ENCODE data around the gene HNRNPAB.
"Not testable (repeated sequence)": the region's sequence is repeated elsewhere in the genome, so short reads cannot be mapped to it uniquely, and the experiment has no call there.

Gene HNRNPAB

DNA sequence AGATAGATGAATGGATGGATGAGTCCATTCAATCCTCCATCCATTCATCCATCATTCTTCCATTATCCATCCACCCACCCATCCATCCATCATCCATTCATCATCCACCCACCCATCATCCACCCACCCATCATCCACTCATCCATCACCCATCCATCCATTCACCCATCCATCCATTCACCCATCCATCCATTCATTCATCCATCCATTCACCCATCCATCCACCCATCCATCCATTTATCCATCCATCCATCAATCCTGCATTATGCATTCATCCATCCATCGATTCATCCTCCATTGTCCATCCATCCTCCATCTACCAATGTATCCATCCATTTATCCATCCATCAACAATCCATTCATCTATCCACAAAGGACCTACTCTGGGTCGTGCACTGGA lies 41.1 kb downstream of the HNRNPAB start:
- DNase-seq (ENCODE audit: low spot score) = no peak

DNA sequence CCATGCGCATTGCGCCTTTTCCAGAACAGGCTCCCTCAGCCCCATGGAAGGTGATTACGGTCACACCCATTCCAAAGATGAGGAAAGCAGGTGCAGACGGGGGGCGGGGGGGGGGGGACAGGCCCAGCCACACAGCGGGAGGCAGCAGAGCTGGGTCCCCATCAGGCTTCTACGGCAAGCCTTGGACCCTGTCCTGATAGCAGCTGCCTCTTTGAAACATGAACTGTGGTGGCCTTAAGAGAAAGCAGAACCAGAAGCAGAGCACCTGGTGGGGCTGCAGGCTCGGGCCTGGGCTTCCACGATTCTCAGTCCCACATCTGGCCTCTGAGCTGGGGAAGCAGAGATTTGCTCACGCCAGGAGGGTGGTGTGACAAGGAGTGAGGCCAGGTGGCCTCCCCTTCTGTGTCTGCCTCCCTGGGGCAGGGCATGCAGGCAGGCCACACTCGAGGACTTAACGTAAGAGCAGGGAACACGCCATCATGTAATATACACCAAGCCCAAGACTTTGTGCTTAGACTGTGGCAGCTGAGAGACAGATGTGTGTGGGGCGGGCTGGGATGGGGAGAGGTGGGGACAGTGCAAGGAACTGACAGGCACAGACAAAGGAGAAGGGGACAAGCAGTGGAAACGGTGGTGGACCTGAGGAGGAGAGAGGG lies 42.4 kb downstream of the HNRNPAB start:
- no peak for DNase-seq (ENCODE audit: low spot score)

DNA sequence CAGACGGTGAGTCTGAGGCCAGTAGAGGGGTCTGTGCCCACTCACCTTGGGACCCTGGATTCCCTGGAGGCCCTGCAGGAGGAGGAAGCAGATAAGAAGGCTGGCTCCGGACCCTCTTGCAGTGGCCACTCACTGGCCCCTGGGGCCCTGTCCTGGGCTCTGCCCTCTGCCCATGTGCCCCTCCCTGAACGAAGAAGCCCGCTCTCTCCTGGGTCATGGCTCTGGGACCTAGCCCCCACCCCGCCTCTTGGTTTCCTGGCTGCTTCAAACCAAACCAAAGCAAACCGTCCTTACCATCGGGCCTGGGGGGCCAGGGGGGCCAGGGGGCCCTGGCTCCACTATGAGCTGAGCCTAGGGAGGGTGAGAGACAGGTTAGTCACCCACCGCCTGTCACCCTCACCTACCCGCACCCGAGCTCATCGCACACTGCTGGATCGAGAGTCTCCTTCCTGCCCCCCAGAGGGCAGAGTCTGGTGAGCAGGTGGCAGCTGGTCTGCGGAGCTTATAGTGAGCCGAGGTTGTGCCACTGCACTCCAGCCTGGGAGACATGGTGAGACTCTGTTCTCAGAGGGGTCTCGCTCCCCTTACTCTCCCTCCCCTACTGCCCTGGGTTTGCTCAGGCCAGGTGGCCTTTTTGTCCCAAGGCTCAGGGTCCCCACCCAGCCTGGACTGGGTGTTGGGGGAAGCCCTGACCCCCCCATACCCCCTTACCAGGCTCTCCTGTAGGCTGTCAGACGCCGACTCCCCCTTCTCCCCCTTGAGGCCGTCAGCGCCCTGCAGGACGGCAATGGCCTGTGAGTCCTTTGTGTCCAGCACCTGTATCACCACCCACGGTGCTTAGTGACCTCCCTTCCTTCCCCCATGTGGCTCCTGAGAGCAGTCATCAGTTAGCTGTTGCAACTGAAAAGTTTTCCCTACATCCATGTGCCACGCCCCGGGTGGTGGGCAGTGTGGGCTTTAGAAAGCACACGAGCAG lies 43.4 kb downstream of the HNRNPAB start:
- DNase-seq (ENCODE audit: low spot score) = no peak

DNA sequence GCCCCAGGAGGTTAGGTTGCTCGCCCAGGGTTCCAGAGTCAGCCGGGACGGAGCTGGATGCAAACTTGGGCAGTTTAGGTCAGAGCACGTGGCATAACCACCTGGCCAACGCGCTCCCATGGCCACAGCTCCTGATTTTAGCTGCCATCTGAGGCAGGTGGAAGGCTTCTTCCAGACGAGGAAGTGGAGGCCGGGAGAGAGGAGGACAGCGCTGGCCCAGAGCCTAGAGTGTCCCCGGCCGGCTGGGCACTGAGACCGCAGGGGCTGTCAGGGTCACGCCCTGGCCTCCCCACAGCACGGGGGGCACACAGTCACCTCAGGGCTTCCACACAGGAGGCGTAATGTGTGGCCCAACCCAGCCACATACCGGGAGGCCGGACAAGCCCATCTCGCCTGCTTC lies 44.4 kb downstream of the HNRNPAB start:
- DNase-seq (ENCODE audit: low spot score) = no peak

DNA sequence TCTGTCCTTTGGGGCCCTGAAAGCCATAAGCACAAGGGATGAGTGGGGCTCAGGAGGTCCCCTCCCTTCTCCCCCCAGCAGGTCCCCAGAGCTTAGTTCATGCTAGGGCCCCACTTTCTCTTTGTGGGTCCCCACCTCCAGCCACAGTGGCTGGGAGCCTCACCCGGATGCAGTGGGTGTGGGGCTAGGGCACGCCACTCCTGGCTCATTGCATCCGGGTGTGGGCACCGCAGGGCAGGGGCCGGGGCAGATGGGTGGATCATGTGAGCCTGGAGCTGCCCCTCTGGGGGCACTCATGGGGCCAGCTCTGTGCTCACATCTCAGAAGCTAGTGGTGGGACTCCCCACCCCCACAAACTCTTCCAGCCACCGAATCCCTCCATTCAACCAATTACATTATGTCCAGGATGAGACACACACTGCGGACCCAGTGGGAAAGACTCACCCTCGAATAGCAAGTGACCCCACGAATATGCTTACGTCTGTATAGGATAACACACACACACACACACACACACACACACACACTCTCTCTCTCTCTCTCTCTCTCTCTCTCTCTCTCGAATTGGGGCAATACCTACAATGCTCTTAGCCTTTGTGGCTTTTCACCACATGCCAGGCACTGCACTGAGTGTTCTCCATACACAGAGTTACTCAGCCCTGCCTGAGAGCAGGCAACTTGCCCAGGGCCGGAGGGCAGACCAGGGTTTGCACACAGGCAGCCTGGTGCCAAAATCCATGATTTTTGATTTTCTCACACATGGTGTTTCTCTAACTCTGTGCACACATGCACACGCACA lies 45.1 kb downstream of the HNRNPAB start:
- no peak for DNase-seq (ENCODE audit: low spot score)

DNA sequence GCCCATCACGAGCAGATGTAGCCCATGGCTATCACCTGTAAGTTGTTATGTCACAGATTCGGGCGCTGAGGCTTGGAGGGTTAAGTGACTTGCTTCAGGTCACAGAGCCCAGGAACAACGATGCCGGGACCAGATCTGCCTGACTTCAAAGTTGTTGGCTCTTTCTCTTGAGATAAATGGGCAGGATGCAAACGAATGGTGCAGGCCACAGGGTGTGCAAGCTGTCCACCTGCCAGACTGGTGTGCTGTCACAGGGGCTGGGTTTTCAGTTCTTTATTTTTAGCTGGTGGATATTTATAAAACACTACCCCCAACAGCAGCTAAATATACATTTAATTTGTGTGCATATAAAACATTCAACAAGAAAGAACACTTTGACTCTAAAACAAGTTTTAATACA lies 45.9 kb downstream of the HNRNPAB start:
- DNase-seq (ENCODE audit: low spot score) = no peak

DNA sequence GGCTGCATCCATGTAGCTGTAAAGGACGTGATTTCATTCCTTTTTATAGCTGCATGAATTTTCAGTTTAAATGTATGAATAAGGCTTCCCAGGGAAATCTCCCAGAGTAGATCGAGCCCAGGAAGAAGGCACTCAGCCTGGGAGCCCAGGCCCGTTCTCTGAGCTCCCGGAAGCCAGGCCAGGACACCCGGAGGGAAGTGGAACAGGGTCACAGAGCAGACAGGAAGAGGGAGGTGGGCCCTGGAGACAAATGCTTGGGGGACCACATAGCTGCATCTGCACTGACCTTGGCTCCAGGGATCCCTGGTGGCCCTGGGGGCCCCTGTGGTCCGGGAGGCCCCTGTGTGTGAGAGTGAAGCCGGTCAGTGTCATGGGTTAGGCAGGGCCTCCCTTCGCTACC lies 47.9 kb downstream of the HNRNPAB start:
- DNase-seq (ENCODE audit: low spot score) = no peak

DNA sequence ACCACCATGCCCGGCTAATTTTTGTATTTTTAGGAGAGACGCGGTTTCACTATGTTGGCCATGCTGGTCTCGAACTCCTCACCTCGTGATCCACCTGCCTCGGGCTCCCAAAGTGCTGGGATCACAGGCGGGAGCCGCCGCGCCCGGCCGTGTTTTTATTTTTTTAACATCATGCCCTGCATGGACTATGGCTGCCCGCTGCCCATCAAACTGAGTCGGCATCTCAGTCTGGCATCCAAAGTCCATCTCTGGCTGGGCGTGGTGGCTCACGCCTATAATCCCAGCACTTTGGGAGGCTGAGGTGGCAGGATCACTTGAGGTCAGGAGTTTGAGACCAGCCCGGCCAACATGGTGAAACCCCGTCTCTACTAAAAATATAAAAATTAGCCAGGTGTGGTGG lies 49.3 kb downstream of the HNRNPAB start:
- DNase-seq (ENCODE audit: low spot score) = not testable (repeated sequence)

DNA sequence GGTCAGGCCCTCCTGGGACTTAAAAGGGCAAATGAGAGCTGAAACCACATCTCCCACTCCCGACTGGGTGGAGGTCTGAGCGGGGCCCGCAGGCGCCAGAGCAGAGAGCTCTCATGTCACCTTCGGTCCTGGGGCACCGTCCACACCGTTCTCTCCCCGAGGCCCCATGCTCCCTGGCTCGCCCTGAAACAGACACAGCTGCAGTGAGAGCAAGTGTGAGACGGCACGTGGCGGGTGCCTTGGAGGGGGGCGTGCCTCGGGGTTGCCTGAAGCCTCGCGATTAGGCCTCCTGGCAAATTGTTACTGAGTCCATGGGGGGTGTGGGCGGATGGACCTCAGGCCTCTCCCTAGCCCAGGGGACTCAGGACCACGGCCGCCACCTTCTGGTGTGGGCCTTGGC lies 52.4 kb downstream of the HNRNPAB start:
- DNase-seq (ENCODE audit: low spot score) = no peak

DNA sequence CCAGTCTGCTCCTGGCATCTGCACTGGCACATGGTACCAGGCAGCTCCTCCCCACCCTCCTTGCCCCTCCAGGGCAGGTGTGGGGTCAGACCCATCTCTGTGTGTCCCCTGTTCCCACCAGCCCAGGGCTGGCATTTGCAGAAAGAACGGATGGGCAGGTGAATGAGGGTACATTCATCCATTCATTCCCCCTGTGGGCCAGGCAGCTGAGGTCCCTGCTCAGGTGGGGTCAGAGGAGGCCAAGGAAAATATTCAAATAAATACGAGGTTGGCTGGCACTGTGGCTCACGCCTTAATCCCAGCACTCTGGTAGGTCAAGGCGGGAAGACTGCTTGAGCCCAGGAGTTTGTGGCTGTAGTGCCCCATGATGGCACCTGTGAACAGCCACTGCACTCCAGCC lies 53.3 kb downstream of the HNRNPAB start:
- DNase-seq (ENCODE audit: low spot score) = no peak

DNA sequence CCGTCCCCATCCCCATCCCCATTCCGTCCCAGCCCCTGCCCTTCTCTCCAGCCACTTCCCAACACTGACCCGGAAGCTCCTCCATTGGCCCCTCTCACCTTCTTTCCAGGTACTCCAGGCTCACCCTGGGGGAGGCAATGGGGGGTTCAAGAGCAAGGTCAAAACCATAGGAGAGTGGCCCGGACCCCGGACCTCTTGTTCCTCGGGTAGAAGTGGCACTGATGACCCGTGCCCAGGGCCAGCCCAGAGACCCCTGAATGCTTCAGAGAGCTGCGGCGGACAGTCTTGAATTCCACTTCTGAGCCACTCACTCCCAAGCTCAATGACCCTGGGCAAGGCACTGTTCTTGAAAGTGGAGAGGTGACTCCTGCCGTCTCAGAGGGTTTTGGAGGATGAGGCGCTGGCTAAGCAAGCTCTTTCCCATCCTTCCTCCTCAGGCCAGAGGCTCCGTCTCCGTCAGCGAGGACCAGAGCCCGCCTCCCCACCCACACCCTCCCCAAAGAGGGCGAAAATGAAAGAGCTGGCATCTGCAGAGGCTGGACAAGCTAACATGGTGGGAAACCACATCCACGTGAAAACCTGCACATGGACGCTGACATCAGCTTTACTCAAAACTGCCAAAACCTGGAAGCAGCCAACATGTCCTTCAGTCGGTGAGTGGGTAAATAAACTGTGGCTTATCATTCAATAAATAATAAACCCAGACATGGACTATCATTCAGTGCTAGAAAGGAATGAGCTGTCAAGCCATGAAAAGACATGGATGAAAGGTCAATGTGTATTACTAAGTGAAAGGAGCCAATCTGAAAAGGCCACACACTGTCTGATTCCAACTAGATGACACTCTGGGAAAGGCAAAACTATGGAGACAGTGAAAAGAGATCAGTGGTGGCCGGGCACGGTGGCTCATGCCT lies 55.5 kb downstream of the HNRNPAB start:
- no peak for DNase-seq (ENCODE audit: low spot score)
